A673 (cell line): Measurements from ENCODE around the gene NAGLU.

Experiments
- EZH2 ChIP-seq: fragments of 200-600 bp; sonication (generic); IDR thresholded peaks from 2 replicates; pipeline ENCODE4 v1.6.1; 2017; ENCODE audit warnings: borderline replicate concordance, low read depth, mild to moderate bottlenecking, mixed read lengths, antibody characterized with exemption, low read length; ENCODE audit not compliant: poor library complexity, severe bottlenecking
- TF ChIP-seq, protein P1 (sequence below): fragments of 300-800, 200-600 bp; sonication (generic); conservative IDR thresholded peaks from 2 replicates; pipeline ENCODE4 v1.5.1; 2017; ENCODE audit warnings: low read depth, mild to moderate bottlenecking, antibody characterized with exemption, low read length, moderate library complexity, mixed read lengths

GRCh38 chr17:42581744-42582270 is 45.8 kb downstream of the NAGLU start:
- no peak for TF ChIP-seq EZH2
- TF ChIP-seq, protein P1, sequence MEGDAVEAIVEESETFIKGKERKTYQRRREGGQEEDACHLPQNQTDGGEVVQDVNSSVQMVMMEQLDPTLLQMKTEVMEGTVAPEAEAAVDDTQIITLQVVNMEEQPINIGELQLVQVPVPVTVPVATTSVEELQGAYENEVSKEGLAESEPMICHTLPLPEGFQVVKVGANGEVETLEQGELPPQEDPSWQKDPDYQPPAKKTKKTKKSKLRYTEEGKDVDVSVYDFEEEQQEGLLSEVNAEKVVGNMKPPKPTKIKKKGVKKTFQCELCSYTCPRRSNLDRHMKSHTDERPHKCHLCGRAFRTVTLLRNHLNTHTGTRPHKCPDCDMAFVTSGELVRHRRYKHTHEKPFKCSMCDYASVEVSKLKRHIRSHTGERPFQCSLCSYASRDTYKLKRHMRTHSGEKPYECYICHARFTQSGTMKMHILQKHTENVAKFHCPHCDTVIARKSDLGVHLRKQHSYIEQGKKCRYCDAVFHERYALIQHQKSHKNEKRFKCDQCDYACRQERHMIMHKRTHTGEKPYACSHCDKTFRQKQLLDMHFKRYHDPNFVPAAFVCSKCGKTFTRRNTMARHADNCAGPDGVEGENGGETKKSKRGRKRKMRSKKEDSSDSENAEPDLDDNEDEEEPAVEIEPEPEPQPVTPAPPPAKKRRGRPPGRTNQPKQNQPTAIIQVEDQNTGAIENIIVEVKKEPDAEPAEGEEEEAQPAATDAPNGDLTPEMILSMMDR = no peak
